ENCODE results near the gene HAVCR1. TPM values are rescaled to one million over a fixed set of nuclear protein-coding genes. Genes with fewer than 3 reads are reported as not detected.

HAVCR1 gene
- total and polyA plus RNA-seq, 2 experiments from 2014 or later = not detected

- H3K4me3 Mint-ChIP-seq = no peak overlapping the region
- no peak overlapping the region for H3K27ac ChIP-seq (ENCODE audit: low read depth)
- no peaks in the 10 kb centered on the region for H3K9me2 ChIP-seq (ENCODE audit: insufficient read depth)
- H3K27ac Mint-ChIP-seq = no peak overlapping the region
- H3K36me3 ChIP-seq (ENCODE audit: insufficient read depth) = no peaks in the 10 kb centered on the region
- no peaks in the 10 kb centered on the region for H3K79me2 ChIP-seq (replicated peaks; ENCODE audit: insufficient read depth)
- H3K36me3 Mint-ChIP-seq (ENCODE audit: low read depth) = no peaks in the 10 kb centered on the region
- H3K9me3 Mint-ChIP-seq = no peaks in the 10 kb centered on the region
- no peaks in the 10 kb centered on the region for H3K27me3 Mint-ChIP-seq (ENCODE audit: insufficient read depth, low read depth, poor library complexity)
- no peaks in the 10 kb centered on the region for H3F3A ChIP-seq (replicated peaks; ENCODE audit: low read depth)
- H3K27me3 ChIP-seq (ENCODE audit: insufficient read depth) = no peaks in the 10 kb centered on the region
- ATAC-seq (no peak), DNase-seq (ENCODE audit: low spot score) (no peak)
- no peak overlapping the region for H3K4me3 ChIP-seq
- no peaks in the 10 kb centered on the region for H4K20me1 ChIP-seq (replicated peaks; ENCODE audit: insufficient read depth)
- H3K4me1 ChIP-seq (ENCODE audit: insufficient read depth) = no peaks in the 10 kb centered on the region
- TF ChIP-seq JUNB (IDR thresholded peaks at IDR 0.05; ENCODE audit: unreplicated experiment) = no peak
- TF ChIP-seq, protein P1, sequence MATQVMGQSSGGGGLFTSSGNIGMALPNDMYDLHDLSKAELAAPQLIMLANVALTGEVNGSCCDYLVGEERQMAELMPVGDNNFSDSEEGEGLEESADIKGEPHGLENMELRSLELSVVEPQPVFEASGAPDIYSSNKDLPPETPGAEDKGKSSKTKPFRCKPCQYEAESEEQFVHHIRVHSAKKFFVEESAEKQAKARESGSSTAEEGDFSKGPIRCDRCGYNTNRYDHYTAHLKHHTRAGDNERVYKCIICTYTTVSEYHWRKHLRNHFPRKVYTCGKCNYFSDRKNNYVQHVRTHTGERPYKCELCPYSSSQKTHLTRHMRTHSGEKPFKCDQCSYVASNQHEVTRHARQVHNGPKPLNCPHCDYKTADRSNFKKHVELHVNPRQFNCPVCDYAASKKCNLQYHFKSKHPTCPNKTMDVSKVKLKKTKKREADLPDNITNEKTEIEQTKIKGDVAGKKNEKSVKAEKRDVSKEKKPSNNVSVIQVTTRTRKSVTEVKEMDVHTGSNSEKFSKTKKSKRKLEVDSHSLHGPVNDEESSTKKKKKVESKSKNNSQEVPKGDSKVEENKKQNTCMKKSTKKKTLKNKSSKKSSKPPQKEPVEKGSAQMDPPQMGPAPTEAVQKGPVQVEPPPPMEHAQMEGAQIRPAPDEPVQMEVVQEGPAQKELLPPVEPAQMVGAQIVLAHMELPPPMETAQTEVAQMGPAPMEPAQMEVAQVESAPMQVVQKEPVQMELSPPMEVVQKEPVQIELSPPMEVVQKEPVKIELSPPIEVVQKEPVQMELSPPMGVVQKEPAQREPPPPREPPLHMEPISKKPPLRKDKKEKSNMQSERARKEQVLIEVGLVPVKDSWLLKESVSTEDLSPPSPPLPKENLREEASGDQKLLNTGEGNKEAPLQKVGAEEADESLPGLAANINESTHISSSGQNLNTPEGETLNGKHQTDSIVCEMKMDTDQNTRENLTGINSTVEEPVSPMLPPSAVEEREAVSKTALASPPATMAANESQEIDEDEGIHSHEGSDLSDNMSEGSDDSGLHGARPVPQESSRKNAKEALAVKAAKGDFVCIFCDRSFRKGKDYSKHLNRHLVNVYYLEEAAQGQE (IDR thresholded peaks at IDR 0.05; ENCODE audit: unreplicated experiment) = no peak
- TF ChIP-seq, protein P2, sequence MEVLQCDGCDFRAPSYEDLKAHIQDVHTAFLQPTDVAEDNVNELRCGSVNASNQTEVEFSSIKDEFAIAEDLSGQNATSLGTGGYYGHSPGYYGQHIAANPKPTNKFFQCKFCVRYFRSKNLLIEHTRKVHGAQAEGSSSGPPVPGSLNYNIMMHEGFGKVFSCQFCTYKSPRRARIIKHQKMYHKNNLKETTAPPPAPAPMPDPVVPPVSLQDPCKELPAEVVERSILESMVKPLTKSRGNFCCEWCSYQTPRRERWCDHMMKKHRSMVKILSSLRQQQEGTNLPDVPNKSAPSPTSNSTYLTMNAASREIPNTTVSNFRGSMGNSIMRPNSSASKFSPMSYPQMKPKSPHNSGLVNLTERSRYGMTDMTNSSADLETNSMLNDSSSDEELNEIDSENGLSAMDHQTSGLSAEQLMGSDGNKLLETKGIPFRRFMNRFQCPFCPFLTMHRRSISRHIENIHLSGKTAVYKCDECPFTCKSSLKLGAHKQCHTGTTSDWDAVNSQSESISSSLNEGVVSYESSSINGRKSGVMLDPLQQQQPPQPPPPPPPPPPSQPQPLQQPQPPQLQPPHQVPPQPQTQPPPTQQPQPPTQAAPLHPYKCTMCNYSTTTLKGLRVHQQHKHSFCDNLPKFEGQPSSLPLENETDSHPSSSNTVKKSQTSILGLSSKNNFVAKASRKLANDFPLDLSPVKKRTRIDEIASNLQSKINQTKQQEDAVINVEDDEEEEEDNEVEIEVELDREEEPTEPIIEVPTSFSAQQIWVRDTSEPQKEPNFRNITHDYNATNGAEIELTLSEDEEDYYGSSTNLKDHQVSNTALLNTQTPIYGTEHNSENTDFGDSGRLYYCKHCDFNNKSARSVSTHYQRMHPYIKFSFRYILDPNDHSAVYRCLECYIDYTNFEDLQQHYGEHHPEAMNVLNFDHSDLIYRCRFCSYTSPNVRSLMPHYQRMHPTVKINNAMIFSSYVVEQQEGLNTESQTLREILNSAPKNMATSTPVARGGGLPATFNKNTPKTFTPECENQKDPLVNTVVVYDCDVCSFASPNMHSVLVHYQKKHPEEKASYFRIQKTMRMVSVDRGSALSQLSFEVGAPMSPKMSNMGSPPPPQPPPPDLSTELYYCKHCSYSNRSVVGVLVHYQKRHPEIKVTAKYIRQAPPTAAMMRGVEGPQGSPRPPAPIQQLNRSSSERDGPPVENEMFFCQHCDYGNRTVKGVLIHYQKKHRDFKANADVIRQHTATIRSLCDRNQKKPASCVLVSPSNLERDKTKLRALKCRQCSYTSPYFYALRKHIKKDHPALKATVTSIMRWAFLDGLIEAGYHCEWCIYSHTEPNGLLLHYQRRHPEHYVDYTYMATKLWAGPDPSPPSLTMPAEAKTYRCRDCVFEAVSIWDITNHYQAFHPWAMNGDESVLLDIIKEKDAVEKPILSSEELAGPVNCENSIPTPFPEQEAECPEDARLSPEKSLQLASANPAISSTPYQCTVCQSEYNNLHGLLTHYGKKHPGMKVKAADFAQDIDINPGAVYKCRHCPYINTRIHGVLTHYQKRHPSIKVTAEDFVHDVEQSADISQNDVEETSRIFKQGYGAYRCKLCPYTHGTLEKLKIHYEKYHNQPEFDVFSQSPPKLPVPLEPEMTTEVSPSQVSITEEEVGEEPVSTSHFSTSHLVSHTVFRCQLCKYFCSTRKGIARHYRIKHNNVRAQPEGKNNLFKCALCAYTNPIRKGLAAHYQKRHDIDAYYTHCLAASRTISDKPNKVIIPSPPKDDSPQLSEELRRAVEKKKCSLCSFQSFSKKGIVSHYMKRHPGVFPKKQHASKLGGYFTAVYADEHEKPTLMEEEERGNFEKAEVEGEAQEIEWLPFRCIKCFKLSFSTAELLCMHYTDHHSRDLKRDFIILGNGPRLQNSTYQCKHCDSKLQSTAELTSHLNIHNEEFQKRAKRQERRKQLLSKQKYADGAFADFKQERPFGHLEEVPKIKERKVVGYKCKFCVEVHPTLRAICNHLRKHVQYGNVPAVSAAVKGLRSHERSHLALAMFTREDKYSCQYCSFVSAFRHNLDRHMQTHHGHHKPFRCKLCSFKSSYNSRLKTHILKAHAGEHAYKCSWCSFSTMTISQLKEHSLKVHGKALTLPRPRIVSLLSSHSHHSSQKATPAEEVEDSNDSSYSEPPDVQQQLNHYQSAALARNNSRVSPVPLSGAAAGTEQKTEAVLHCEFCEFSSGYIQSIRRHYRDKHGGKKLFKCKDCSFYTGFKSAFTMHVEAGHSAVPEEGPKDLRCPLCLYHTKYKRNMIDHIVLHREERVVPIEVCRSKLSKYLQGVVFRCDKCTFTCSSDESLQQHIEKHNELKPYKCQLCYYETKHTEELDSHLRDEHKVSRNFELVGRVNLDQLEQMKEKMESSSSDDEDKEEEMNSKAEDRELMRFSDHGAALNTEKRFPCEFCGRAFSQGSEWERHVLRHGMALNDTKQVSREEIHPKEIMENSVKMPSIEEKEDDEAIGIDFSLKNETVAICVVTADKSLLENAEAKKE (CRISPR knock-in tag; IDR thresholded peaks at IDR 0.05) = no peak
- TF ChIP-seq, protein P3, sequence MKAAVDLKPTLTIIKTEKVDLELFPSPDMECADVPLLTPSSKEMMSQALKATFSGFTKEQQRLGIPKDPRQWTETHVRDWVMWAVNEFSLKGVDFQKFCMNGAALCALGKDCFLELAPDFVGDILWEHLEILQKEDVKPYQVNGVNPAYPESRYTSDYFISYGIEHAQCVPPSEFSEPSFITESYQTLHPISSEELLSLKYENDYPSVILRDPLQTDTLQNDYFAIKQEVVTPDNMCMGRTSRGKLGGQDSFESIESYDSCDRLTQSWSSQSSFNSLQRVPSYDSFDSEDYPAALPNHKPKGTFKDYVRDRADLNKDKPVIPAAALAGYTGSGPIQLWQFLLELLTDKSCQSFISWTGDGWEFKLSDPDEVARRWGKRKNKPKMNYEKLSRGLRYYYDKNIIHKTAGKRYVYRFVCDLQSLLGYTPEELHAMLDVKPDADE (IDR thresholded peaks at IDR 0.05) = no peak
- H2AFZ ChIP-seq = 0 out of 2 replicates have a peak overlapping the region, but pooled peaks have one; percentile 52
- no peaks in the 10 kb centered on the region for H3K4me1 Mint-ChIP-seq
- H3K4me2 ChIP-seq = no peak overlapping the region
These were observed 29.6 kb upstream of the HAVCR1 start for GRCh38 chr5:157088342-157088990.
